Smooth muscle cell of trachea (primary cell): ENCODE results near the gene GYG2. TPM values are rescaled to one million over a fixed set of nuclear protein-coding genes. Genes with fewer than 3 reads are reported as not detected.

ENCODE experiments used
- total RNA-seq: library from RNA; depleted of rRNA; stranded (reverse); fragments of >200 nt; gene quantifications from 2 replicates; pipeline ENCODE4 v1.2.1, GENCODE V29; 2014

The GYG2 gene
- total RNA-seq: 4.5 and 9.3 TPM in 2 replicates

GRCh38 chrX:2828344-2828958 is at the start of gene GYG2:
TSS of gene GYG2 (plus strand) at chrX:2828930. CDS start at chrX:2830189, 1,259 bp downstream.

DNA sequence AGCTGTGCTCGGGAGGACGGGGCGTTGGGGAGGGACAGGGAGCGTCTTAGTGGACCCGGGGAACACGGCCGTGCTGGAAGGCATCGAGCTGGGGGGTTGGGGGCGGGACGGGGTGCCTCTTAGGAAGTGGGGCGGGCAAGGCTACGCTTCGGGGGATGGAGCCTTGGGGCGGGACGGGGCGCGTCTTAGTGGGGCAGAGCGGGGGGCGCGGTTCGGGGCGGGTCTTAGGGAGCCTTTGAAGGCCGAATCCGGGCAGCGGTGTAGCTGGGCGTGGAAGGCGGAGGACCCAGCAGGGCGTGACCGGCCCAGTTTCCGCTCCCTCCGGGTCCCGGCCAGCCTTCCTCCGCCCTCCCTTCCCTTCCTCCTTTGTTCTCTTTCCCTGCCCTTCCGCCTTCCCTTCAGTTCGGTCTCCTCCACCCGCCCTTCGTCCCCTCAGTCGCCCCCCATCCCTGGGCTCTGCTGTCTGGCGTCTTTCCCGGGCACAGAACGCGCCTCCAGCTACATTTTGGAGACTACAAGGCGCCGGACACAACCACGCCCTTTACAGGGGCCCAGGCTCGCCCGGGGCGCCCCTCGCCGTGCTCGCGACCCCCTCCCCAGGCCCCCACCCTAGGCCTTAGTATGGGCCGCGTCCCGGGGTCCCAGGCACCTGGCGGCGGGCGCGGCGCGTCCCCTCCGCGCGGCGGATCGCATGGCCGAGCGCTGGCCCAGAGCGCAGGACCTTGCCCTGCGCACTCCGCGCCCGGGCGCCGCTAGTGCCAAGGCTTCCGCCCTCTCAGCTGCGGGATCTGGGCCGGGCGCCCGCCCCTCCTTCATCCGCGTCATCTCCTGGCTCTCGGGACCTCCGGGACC is 100.1 kb downstream of the GYG2 start, which contains the start of gene ARSD:
ARSD (minus strand) TSS at position 757 of the 852 bp plus-strand sequence; CDS start at position 693, 64 bp downstream.

Other genes starting within 250 kb of the GYG2 start
- 237 and 347 TPM in 2 replicates for gene CD99, start 137.6 kb upstream of the GYG2 start, total RNA-seq
- gene XG, start 76.9 kb upstream of the GYG2 start, total RNA-seq: 10.0 and 13.4 TPM in 2 replicates
- gene ARSD, start 100.4 kb downstream of the GYG2 start, total RNA-seq: 15.4 and 36.1 TPM in 2 replicates
- gene ARSH, start 177.6 kb downstream of the GYG2 start, total RNA-seq: not detected in 2 replicates
- not detected in 2 replicates for gene ARSF, start 212.5 kb downstream of the GYG2 start, total RNA-seq